HG02610 (cell line): ENCODE results near the gene BTBD3.
A peak's percentile ranks its signal among the peaks of the same experiment; 100 is the strongest.

Experiments used
- ATAC-seq: cut with Tn5 transposase; IDR thresholded peaks from one replicate; pipeline ENCODE4 v1.9.1; 2021; ENCODE audit warnings: mild to moderate bottlenecking, moderate library complexity; ENCODE audit not compliant: unreplicated experiment

The BTBD3 gene

DNA sequence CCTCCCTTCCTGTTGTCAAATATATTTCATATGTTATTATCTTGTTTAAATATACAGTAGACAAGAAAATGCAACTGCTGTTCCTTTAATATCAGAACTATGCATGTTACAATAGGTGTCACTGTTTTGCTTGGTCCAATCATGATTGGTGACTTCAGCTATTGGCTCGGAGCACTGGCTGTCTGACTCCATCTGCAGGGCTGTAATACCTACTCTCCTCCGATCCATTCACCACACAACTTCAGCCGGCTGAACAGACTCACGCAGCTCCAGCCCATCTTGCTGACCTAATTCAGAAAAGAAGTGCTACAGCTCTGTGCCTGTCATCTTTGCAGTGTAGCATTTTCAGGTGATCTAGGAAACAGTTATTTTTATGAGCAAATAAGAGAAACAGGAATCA is at the start of gene BTBD3:
Gene BTBD3, plus strand, starts transcription at position 231 of the 400 bp plus-strand sequence. CDS start 383 bp downstream, outside the sequence.
- peak; percentile 94 for ATAC-seq

DNA sequence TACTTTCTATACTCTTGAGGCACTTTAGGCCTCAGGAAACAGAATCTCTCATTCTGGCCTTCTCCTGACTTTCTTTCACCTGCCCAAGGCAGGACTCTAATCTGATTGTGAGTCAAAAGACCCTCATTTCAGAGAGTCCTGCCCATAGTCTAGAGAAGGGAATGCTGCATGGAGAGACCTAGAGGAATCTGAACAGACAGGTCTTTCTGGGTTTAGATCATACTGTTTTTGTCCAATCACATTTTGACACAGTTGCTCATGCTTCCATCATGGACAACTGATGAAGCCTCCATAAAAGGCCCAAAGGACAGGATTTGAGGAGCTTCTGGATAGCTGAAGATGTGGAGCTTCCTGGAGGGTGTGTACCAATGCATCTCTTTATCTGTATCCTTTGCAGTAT is 48.1 kb upstream of the BTBD3 start:
- no peak for ATAC-seq

DNA sequence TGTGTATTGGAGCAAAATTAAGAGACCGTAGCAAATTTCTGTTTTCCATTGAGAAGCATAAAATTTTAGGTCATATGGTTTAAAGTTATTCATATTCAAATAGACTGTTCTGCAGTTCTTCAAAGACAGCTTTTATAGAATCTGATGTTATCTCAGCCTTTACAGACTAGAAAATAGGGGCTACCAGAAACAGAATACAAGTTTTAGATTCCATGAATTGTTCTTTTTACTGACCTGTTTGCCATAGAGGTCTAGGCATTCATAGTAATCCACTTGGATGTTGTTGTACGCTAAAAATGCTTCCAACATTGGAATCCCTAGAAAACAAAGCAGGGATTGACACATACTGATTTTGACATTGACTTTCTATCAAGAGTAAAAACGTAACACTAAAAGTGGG is 47.3 kb upstream of the BTBD3 start:
- no peak for ATAC-seq

DNA sequence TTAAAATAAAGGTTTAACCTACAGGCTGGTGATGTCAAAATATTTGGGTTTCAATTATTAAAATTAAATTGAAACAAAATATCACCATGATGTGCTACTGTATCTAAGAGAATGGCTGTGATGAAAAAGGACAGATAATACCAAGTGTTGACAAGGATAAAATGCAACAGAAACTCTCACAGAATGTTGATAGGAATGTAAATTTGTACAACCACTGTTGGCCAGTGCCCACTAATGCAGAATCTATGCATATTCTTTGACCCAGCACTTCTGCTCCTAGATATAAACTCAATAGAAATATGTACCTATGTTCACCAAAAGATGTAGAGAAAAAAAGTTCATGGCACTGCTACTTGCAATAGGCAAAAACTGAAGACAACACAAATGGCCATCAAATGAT is 41.1 kb upstream of the BTBD3 start:
- no peak for ATAC-seq

DNA sequence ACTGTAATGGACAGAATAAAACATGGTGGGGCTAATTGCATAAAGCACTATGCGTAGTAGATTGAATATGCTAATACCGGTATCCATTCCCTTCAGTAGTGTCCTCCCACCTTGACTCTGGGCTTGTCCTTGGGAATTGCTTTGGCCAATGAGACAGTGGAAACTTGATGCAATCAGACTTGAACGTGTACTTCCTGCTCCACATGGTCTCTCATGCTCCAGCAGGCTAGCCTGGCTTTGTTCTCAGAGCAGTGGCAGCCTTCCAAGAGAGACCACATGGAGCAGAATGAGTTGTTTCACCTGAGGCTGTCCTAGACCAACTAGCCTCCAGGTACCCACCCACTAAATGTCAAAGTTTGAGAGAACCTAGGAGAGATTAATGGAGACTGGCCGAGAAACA is 37.0 kb upstream of the BTBD3 start:
- no peak for ATAC-seq

DNA sequence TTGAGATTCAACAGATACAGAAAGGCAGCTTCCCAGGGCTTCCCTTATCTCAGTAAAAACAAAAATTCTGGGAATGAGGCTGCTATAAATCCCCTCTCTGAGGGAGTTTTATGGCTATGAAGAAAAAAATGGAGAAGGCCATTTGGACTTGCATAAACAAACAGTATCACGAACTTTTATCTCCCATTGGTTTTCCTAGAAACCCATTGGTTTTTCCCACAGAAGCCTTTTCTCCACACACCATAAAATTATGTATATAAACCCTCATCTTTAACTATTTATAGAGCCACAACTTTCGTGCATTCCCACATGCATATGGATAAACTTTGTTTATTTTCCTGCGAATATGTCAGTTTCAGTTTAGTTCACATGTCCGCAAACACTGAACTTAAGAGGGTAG is 36.2 kb upstream of the BTBD3 start:
- no peak for ATAC-seq

DNA sequence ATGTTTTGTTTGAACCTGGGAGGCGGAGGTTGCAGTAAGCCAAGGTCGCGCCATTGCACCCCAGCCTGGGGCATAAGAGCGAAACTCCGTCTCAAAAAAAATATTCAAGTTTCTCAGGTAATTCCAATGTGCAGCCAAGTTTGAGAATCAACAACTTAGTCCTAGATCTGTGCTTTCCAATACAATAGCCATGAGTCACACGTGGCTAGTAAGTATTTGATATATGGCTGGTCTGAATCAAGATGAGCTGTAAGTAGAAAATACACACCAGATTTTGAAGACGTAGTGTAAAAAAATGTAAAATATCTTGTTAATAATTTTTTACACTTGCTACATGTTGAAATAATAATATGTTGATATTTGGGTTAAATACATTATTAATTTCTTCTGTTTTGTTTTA is 35.0 kb upstream of the BTBD3 start:
- ATAC-seq: no peak

DNA sequence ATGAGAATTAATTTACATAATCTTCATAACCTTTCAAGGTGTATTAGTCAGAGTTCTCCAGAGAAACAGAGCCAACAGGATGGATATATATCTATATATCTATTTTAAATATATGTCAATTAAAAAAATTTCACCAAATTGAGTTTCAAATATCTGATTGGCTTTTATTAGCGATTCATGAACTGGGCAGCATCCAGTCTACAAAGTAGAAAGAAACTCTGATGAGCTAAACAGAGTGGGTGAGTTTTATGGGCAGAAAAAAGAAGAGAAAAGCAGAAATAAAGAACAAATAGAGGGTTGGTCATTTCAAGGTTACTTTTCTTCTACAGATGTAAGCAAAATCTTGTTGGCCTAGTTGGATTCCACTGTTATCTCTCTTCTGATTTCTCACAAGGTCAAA is 29.0 kb upstream of the BTBD3 start:
- ATAC-seq: no peak

DNA sequence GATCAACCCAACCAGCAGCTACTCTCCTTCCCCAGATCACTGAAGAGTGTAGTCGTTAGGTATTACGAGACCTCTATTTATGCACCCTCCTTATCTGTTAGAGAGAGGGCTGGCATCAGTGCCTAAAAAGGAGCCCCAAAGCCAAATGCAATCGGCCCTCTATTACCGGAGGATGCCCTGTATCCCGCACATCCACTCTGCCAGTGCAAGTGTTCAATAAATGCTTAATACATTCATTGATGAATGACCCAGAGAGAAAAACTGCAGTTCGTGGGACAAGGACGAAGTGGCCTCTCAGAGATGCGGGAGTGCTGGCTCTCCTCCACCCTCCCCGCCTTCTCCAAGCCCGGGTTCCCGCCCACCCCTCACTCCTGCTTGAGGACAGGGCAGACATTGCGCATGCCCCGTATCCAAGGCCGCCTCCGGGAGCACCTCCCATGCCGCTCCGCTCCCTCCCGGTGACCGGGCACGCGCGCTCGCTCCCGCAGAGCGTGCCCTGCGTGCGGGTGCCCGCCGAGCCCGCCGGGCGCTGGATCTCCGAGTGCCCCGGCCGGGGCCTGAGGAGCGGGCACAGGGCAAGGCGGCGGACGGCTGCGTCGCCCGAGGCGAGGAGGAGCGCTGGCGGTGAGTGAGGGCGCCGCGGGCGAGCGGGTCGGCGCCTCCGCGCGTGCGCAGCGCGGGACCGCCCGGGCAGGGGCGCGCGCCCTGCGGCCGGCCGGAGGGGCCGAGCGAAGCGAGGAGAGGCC is 27.2 kb upstream of the BTBD3 start:
- ATAC-seq: peak; percentile 66

DNA sequence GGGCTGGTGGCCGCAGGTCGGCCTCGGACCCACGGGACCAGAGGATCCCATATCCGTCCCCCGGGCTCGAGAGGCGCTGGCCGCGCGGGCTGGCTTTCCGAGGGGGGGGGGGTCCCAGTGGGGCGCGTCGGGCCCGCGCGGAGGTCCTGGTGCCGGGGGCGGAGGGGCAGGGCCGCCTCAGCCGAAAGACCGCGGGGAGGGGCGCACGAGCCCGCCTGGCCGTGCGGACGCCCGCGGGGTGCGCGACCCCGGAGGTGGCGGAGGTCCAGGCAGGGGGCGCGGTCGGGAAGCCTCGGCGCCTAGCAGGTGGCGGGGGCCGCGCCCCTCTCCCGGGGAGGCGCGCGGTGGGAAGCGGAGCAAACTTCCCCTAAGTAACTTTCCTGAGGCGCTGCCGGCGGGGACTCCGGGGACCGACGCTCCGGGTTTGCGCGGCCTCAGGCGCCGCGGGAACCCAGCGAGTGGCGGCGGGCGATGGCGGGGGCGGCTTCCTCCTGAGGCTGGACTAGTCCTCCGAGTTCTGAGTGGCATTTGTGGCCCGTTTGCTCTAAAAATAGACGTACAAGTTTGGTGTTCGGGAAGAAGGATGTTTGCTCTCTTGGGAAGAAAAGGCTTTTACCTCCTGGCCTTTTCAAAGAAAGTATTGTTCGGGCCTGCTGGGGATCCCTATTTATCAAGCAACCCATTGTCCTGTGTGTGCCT is 26.5 kb upstream of the BTBD3 start:
- ATAC-seq: peak; percentile 37

DNA sequence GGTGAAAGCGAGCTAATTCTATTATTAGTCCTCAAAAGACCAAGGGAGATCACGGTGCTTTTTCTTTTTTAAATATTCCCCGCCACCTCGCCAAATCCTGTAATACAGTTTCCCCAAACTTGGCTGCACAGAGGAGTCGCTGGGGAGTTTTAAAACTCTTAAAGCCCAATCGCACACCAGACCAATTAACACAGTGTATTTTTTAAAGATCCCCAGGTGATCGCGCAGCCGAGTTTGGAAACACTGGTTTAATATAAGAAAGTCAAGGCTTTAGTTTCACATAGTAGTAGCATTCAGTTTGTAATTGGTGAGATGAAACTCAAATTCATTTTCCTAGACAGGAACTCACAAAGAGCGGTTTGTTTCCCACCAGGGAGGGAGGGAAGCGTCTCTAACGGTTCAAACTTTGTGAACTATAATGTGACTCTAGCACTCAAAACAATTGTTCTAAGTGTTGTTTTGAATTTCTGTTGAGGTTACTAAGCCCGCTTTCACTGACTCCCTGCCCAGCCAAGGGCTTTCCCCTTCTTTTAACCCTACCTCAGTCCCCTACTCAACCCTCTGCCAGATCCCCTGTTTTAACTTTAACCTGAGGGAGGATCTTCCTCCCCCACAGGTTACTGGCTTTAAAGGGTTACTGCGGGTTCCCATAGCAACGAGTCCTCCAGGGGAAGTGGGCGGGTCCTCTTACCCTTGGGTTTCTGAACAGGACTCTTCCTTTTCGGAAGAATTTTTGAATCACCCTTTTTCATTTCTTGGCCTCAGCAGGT is 25.7 kb upstream of the BTBD3 start:
- peak; percentile 68 for ATAC-seq

DNA sequence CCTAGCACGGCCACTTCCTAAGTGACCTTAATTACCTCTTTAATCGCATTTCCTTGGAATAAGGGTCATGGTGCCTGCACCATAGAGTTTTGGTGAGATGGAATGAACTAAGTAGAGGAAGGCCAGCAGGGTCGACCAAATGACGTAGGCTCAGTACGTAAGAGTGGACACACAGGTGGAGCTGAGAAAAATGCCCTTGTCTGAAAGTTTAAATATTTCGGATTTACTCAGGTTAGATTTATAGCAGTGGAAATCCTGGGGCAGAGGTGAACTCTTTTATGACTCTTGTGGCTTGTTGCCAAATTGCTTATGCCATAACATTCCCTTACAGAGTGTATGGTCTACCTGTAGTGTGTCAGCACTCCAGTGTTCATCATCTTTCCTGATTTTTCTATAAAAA is 23.6 kb upstream of the BTBD3 start:
- no peak for ATAC-seq

DNA sequence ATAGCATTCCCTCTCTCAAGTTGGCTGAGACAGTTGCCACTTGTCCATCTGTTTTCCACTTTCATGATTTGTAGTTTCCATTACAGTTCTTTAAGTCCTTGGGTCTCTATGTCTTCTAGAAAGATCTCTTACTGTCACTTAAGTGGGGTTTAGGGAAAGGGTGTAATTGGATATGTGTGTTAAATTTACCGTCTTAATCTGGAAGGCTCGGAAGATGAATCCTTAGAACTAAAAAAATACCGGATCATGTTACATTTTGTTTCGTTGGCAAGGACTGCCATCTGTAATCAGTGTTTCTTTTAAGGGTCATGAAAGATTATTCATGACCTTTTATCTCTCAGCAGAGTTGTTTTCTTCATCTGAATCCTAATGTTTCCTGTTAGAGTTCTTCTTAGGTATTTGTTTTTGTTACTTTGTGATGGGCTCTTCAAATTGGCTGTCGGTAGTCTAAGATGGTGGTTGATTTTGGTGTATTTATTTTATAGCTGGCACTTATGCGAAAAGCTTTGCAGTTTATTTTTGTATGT is 21.8 kb upstream of the BTBD3 start:
- ATAC-seq: no peak

DNA sequence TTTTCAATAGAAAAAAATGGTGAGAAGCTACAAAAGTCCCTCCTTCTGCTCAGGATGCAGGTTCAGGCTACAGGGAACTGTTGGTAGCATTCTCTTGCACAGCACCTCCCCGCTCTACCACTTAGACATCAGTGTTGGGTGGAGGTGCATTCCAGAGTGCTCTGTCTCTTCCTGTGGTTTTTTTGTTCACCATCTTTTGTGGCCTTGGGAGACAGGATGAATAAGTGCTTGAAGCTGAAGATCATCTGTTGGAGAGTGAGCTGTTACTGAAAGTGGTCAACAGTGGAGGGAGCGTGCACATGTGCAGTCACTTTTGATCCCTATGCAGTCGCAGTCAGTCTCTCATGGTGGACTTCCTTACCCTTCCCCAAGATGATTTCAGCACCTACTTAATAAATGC is 16.6 kb upstream of the BTBD3 start:
- ATAC-seq: no peak

DNA sequence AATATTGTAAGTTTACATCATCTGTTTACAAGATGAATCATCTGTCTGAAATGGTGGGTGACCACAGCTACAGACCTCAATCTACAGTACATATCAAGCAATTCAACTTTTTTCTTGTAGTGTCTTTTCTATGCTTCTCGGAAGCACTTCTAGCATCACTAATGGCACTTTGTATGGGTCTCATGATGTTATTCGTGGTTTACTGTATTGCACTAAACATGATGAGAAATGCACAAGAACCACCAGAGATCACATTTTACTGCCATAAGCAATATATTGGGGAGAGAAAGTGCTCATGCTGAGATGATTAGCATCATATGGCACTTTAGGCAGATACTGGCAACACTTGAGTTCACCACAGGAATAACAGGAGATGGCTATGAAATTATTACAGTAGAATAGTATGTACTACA is 15.4 kb upstream of the BTBD3 start:
- no peak for ATAC-seq

DNA sequence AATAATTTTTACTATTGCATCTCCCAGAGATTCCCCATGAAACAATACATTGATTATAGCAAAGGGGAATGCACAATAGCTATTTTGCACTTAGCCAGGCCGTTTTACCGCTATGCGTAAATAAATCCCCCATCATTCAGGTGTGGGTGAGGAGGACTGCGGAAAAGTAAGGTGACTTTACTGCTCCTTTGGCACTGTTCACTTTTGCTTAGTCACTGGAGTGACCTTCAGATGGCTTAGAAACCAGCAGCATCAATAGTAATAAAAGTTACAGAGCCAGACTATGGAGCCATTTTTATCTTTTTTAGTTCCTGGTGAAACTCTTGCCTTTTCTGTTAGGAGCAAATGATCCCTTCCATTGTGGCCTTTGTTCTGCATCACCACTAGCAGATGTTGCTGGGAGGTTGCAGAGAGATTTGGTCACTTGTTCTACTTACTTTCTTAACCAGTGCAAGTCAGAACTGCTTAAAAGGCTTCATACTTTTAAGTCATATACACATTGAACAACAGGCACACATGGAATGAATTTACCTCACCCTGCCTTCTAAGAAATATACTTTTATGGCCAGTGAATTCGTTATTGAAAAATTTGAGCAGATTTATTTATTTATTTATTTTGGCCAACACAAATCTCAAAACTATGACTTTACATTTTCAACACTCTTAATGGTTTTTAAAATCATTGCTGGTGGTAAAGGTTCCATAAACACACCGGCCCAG is 12.1 kb upstream of the BTBD3 start:
- no peak for ATAC-seq

DNA sequence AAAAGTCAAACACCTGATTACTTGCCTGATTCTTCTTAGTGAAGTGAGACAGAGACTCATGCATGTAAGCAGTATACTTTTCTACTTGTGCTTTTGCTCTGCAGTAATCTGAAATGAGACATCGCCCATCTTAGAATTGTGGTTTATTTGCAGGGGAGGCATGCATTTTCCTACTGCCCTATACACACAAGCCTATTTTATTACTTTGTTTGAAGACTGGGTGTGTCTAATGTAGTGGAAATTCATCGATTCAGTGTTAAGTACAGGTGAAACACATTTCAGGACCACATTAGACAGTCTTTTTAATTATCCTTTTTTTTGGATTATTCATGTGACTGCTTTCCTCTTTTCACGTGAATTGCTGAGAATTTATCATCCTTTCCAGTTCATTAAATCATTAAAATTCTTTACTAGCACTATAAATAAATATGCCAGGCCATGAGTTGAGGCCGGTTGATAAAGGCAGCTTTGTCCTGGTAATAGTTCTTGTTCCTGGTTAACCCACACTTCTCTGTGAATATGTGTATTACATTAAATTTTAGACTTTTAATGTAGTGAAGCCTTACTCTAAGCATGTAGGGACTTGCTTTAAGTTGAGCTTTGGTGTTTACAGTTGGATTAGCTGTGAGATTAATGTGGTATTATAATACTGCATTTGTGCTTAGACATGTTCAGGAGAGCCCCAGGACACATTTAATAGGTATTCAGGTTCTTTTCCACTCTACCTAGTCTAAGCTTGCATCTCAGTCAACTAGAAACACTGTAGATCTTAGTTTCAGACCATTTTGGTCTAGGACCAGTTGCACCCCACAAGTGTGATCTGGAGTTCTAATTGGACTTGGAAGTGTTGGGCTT is 10.8 kb upstream of the BTBD3 start:
- no peak for ATAC-seq

DNA sequence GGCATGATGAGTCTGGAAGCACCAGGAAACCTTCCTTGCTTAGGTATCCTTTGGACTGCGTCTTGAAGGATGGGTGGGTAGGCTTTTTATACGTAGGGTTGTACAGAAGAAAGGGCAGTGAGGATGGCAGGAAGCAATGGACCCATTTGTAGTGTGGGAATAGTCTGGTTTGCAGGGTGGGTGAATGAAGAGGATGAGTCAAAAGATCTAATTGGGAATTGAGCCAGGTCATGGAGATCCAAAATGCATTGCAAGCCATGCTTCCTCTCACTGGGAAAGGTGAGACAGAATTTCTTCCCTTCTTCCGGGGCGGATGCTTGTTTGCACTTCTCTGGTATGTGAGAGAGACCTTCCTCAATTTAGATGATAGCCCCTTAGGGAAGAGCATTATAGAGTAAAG is 10.1 kb upstream of the BTBD3 start:
- no peak for ATAC-seq

DNA sequence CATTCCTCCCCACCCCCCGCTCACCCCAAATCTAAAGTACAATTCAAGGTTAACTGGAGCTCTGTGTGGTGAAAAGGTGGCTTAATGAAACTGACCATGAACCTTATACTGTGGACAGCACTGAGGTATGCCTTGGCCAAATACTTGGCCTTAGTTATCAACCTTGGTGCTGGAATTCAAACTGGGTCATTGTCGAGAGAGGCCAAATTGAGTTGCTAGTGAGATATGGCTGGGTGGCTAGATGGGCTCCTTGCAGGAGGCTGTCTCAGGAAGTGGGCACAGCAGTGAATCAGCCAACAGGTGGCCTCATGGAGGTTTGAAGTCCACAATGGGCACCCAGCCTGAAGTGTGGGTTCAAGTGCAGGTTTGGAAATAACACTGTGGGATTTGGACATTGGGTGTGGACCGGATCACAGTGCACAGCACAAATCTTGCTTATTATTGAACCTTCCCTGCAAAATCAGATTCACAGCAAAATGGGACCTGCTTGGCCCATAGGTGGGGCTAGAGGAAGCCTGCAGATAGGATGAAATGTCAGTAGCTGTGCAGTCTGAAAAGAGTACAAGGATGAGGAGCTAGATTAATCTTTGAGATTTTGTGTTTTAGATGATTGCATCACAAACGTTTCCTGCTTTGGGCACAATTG is 5.6 kb upstream of the BTBD3 start:
- peak; percentile 74 for ATAC-seq
